Ishikawa (cell line): ENCODE measurements around the gene BANP.

Source experiments
- CEBPB ChIP-seq: IDR thresholded peaks from 2 replicates; pipeline ENCODE4 v1.6.1; 2012
- CREB1 ChIP-seq: IDR thresholded peaks from 2 replicates; pipeline ENCODE4 v1.6.1; 2012; ENCODE audit warnings: low read depth
- EP300 ChIP-seq: IDR thresholded peaks from 2 replicates; pipeline ENCODE4 v1.6.1; 2012; ENCODE audit warnings: borderline replicate concordance
- FOXM1 ChIP-seq: IDR thresholded peaks from 2 replicates; pipeline ENCODE4 v1.6.1; 2012; ENCODE audit warnings: low read depth, borderline replicate concordance
- NFIC ChIP-seq: IDR thresholded peaks from 2 replicates; pipeline ENCODE4 v1.6.1; 2012
- RAD21 ChIP-seq: IDR thresholded peaks from 2 replicates; pipeline ENCODE4 v1.6.1; 2012; ENCODE audit warnings: low read depth
- USF1 ChIP-seq: IDR thresholded peaks from 2 replicates; pipeline ENCODE4 v1.6.1; 2012
- YY1 ChIP-seq: IDR thresholded peaks from 2 replicates; pipeline ENCODE4 v1.6.1; 2012; ENCODE audit warnings: low read depth

- no peak for TF ChIP-seq EP300
- no peak for TF ChIP-seq YY1
- no peak for TF ChIP-seq USF1
- no peak for TF ChIP-seq CREB1
- TF ChIP-seq CEBPB, result no peak
- TF ChIP-seq RAD21, result no peak
- TF ChIP-seq FOXM1, result no peak
- TF ChIP-seq NFIC, result no peak
These were observed 157.5 kb downstream of the BANP start for GRCh38 chr16:88108762-88109161.
